ENCODE results near the gene DARS2.
"Not testable (repeated sequence)": the region's sequence is repeated elsewhere in the genome, so short reads cannot be mapped to it uniquely, and the experiment has no call there.

DARS2 gene

DNA sequence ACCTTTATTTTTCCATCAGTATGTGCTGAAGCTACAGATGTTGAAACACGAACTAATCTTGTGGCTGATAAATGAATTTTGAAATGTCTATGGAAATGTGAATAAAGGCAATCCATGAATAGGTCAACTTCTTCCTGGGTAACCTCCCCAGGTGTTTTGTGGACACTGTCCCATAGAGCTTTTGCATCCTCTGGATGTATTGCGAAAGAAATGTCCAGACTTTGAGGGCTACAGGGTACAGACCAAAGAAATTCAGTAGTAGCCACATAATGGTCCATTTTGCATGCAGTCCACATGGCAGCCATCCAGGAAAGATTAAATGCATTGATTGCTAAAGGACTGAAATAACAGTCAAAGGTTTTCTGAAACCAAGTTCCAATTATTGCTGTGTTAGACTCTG, 21.5 kb upstream of the DARS2 start:
- H3F3A ChIP-seq (ENCODE audit: insufficient read depth, low read length), result no peaks in the 10 kb centered on the region
- TF ChIP-seq EZH2 (IDR thresholded peaks at IDR 0.05; ENCODE audit: borderline replicate concordance, low read length), result no peak
- TF ChIP-seq, protein P1, sequence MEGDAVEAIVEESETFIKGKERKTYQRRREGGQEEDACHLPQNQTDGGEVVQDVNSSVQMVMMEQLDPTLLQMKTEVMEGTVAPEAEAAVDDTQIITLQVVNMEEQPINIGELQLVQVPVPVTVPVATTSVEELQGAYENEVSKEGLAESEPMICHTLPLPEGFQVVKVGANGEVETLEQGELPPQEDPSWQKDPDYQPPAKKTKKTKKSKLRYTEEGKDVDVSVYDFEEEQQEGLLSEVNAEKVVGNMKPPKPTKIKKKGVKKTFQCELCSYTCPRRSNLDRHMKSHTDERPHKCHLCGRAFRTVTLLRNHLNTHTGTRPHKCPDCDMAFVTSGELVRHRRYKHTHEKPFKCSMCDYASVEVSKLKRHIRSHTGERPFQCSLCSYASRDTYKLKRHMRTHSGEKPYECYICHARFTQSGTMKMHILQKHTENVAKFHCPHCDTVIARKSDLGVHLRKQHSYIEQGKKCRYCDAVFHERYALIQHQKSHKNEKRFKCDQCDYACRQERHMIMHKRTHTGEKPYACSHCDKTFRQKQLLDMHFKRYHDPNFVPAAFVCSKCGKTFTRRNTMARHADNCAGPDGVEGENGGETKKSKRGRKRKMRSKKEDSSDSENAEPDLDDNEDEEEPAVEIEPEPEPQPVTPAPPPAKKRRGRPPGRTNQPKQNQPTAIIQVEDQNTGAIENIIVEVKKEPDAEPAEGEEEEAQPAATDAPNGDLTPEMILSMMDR (IDR thresholded peaks at IDR 0.05; ENCODE audit: low read length), result no peak
- H3K4me3 ChIP-seq (ENCODE audit: low read depth, low read length, poor library complexity, severe bottlenecking), result no peak overlapping the region
- H3K4me2 ChIP-seq (ENCODE audit: low read length), result no peak overlapping the region
- H3K36me3 ChIP-seq (ENCODE audit: insufficient read depth, low read length), result peaks cover 78% of the 10 kb centered on the region
- H3K27ac ChIP-seq (ENCODE audit: low read depth, low read length, poor library complexity, severe bottlenecking), result no peak overlapping the region
- H3K4me1 ChIP-seq (ENCODE audit: insufficient read depth, low read length, severe bottlenecking), result no peaks in the 10 kb centered on the region
- no peaks in the 10 kb centered on the region for H3K9me3 ChIP-seq (ENCODE audit: low read length)
- H3K79me2 ChIP-seq (ENCODE audit: insufficient read depth, low read length), result no peaks in the 10 kb centered on the region
- H3K27me3 ChIP-seq (ENCODE audit: insufficient read depth, low read length), result no peaks in the 10 kb centered on the region
- no peak overlapping the region for H3K9ac ChIP-seq (ENCODE audit: low read length)
- no peak overlapping the region for H2AFZ ChIP-seq (ENCODE audit: low read length)
- H4K20me1 ChIP-seq (ENCODE audit: insufficient read depth, low read length), result no peaks in the 10 kb centered on the region
- peaks cover 2% of the 10 kb centered on the region; the same call in 1 of the 2 replicates for H3K9me2 ChIP-seq (ENCODE audit: low read depth, low read length)

DNA sequence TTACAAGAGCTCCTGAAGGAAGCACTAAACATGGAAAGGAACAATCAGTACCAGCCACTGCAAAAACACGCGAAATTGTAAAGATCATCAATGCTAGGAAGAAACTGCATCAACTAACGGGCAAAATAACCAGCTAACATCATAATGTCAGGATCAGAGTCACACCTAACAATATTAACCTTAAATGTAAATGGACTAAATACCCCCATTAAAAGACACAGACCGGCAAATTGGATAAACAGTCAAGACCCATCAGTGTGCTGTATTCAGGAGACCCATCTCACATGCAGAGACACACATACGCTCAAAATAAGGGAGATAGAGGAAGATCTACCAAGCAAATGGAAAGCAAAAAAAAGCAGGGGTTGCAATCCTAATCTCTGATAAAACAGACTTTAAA, 10.8 kb upstream of the DARS2 start:
- Histone ChIP-seq H3K79me2 (ENCODE audit: insufficient read depth, low read length) (peaks cover 26% of the 10 kb centered on the region), H3K36me3 (ENCODE audit: insufficient read depth, low read length) (peaks cover 42% of the 10 kb centered on the region)
- H3K9ac ChIP-seq (ENCODE audit: low read length), result not testable (repeated sequence)

GRCh38 chr1:173818459-173818858, 6.0 kb upstream of the DARS2 start:
- no peaks in the 10 kb centered on the region for H3K9me3 ChIP-seq (ENCODE audit: low read length)
- H3K4me1 ChIP-seq (ENCODE audit: insufficient read depth, low read length, severe bottlenecking), result peaks cover 27% of the 10 kb centered on the region

More for the DNA sequence above, 10.8 kb upstream of the DARS2 start:
- not testable (repeated sequence) for H3K27ac ChIP-seq (ENCODE audit: low read depth, low read length, poor library complexity, severe bottlenecking); H3K27me3 ChIP-seq (ENCODE audit: insufficient read depth, low read length); H3K9me3 ChIP-seq (ENCODE audit: low read length); H3K4me1 ChIP-seq (ENCODE audit: insufficient read depth, low read length, severe bottlenecking); H3F3A ChIP-seq (ENCODE audit: insufficient read depth, low read length); H3K9me2 ChIP-seq (ENCODE audit: low read depth, low read length); H3K4me3 ChIP-seq (ENCODE audit: low read depth, low read length, poor library complexity, severe bottlenecking); H4K20me1 ChIP-seq (ENCODE audit: insufficient read depth, low read length); H2AFZ ChIP-seq (ENCODE audit: low read length); H3K4me2 ChIP-seq (ENCODE audit: low read length)

DNA sequence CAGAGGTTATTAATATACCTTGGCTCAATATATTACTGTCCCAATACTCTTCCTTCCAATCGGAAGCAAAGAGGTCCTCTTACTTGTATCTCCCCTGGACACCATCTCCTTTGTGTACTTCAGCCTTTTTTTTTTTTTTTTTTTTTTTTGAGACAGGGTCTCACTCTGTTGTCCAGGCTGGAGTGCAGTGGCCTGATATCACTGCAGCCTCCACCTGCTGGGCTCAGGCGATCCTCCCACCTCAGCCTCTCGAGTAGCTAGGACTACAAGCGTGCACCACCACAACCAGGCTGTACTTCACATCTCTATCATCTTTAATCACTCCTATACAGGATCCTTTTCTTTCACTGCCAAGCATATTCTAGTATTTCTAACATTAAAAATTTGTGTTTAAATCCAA, 2.8 kb upstream of the DARS2 start:
- Histone ChIP-seq H3K36me3 (ENCODE audit: insufficient read depth, low read length) (peaks cover 35% of the 10 kb centered on the region), H3K79me2 (ENCODE audit: insufficient read depth, low read length) (peaks cover 58% of the 10 kb centered on the region), H3F3A (ENCODE audit: insufficient read depth, low read length) (no peaks in the 10 kb centered on the region), H3K9me3 (ENCODE audit: low read length) (no peaks in the 10 kb centered on the region), H2AFZ (ENCODE audit: low read length) (no peak overlapping the region), H3K27ac (ENCODE audit: low read depth, low read length, poor library complexity, severe bottlenecking) (no peak overlapping the region), H3K4me3 (ENCODE audit: low read depth, low read length, poor library complexity, severe bottlenecking) (no peak overlapping the region), H3K9me2 (ENCODE audit: low read depth, low read length) (no peaks in the 10 kb centered on the region), H3K9ac (ENCODE audit: low read length) (no peak overlapping the region), H4K20me1 (ENCODE audit: insufficient read depth, low read length) (no peaks in the 10 kb centered on the region), H3K4me2 (ENCODE audit: low read length) (no peak overlapping the region), H3K4me1 (ENCODE audit: insufficient read depth, low read length, severe bottlenecking) (peaks cover 36% of the 10 kb centered on the region), H3K27me3 (ENCODE audit: insufficient read depth, low read length) (no peaks in the 10 kb centered on the region)
- TF ChIP-seq, protein P1 (IDR thresholded peaks at IDR 0.05; ENCODE audit: low read length), result no peak
- TF ChIP-seq EZH2 (IDR thresholded peaks at IDR 0.05; ENCODE audit: borderline replicate concordance, low read length), result no peak

More at GRCh38 chr1:173818459-173818858, 6.0 kb upstream of the DARS2 start:
- Histone ChIP-seq H4K20me1 (ENCODE audit: insufficient read depth, low read length) (no peaks in the 10 kb centered on the region), H3K9ac (ENCODE audit: low read length) (no peak overlapping the region), H3K27me3 (ENCODE audit: insufficient read depth, low read length) (no peaks in the 10 kb centered on the region), H3K27ac (ENCODE audit: low read depth, low read length, poor library complexity, severe bottlenecking) (no peak overlapping the region), H3K4me3 (ENCODE audit: low read depth, low read length, poor library complexity, severe bottlenecking) (no peak overlapping the region), H3K4me2 (ENCODE audit: low read length) (no peak overlapping the region), H3F3A (ENCODE audit: insufficient read depth, low read length) (no peaks in the 10 kb centered on the region), H3K79me2 (ENCODE audit: insufficient read depth, low read length) (peaks cover 65% of the 10 kb centered on the region), H2AFZ (ENCODE audit: low read length) (no peak overlapping the region), H3K36me3 (ENCODE audit: insufficient read depth, low read length) (peaks cover 35% of the 10 kb centered on the region), H3K9me2 (ENCODE audit: low read depth, low read length) (no peaks in the 10 kb centered on the region)
- no peak for TF ChIP-seq EZH2 (IDR thresholded peaks at IDR 0.05; ENCODE audit: borderline replicate concordance, low read length)
- TF ChIP-seq, protein P1 (IDR thresholded peaks at IDR 0.05; ENCODE audit: low read length), result no peak

Measured in OCI-LY1 (cell line).